GM10248 (cell line): ENCODE data around the gene NTM.

ENCODE experiments used
- CTCF ChIA-PET: fragments of 300-600 bp; sonication (Branson Sonifier 250); formaldehyde crosslinking; extraction: SDS; loops from one replicate; lab custom pipeline; 2021; ENCODE audit warnings: antibody characterized with exemption; lab: Yijun Ruan, JAX
- POLR2A ChIA-PET: fragments of 350-650 bp; sonication (Branson Sonifier 250); formaldehyde crosslinking; extraction: SDS; loops from one replicate; lab custom pipeline; 2020; ENCODE audit warnings: antibody characterized with exemption; lab: Yijun Ruan, JAX
- DNase-seq: peaks from one replicate; pipeline ENCODE4 v3.0.0; 2012; ENCODE audit errors: extremely low spot score
- CTCF ChIP-seq: IDR thresholded peaks from 2 replicates; pipeline ENCODE4 v1.5.1; 2012; ENCODE audit warnings: mild to moderate bottlenecking, low read depth; ENCODE audit errors: extremely low read depth, missing control alignments, control extremely low read depth

NTM gene

GRCh38 chr11:131609921-131610320 lies 239.5 kb downstream of the NTM start:
- CTCF ChIA-PET = interaction anchor here (1.1 to 1.5 kb wide), 3 partner anchors 16 to 64 kb away, joined by 3 to 5 read pairs (median 5); no protein-coding TSS in a partner anchor
- POLR2A ChIA-PET = no interaction called here
- TF ChIP-seq CTCF = no peak
- DNase-seq = no peak

GRCh38 chr11:131611322-131611721 lies 240.9 kb downstream of the NTM start:
- no peak for DNase-seq
- CTCF ChIA-PET = interaction anchor here (1.4 kb wide), 1 partner anchor 63 kb away, joined by 5 read pairs; no protein-coding TSS in a partner anchor
- POLR2A ChIA-PET = no interaction called here
- TF ChIP-seq CTCF = no peak

- POLR2A ChIA-PET = no interaction called here
- TF ChIP-seq CTCF = no peak
- no peak for DNase-seq
- CTCF ChIA-PET = interaction anchor here (0.8 to 0.9 kb wide), 2 partner anchors 16 to 33 kb away, joined by 3 to 4 read pairs; no protein-coding TSS in a partner anchor
These were observed 242.1 kb downstream of the NTM start for GRCh38 chr11:131612533-131612932.

- no peak for DNase-seq
- CTCF ChIA-PET = interaction anchor here (1.0 to 1.6 kb wide), 4 partner anchors 10 to 80 kb away, joined by 3 to 6 read pairs (median 4); no protein-coding TSS in a partner anchor
- POLR2A ChIA-PET = no interaction called here
- no peak for TF ChIP-seq CTCF
These were observed 244.2 kb downstream of the NTM start for GRCh38 chr11:131614631-131615030.

GRCh38 chr11:131615611-131616010 lies 245.2 kb downstream of the NTM start:
- no peak for DNase-seq
- ChIA-PET POLR2A (no interaction called here), CTCF (no interaction called here)
- TF ChIP-seq CTCF = no peak

GRCh38 chr11:131616481-131617140 lies 246.2 kb downstream of the NTM start:
- no peak for TF ChIP-seq CTCF
- POLR2A ChIA-PET = no interaction called here
- CTCF ChIA-PET = no interaction called here
- DNase-seq = no peak
